ENCODE measurements around the gene SMKR1.

Gene SMKR1

GRCh38 chr7:129553899-129554461 is 51.6 kb downstream of the SMKR1 start:
- Histone ChIP-seq H3K4me1 (ENCODE audit: low read length) (peaks cover 5% of the 10 kb centered on the region; the same call in 1 of the 2 replicates), H3K27me3 (ENCODE audit: low read depth, low read length) (no peaks in the 10 kb centered on the region), H3K4me3 (ENCODE audit: low read length) (peak overlapping the region; percentile 71), H2AFZ (ENCODE audit: low read depth, low read length) (peak overlapping the region; percentile 73), H3K4me2 (ENCODE audit: low read length) (peak overlapping the region; percentile 69), H4K20me1 (ENCODE audit: insufficient read depth, low read length) (no peaks in the 10 kb centered on the region), H3K36me3 (replicated peaks; ENCODE audit: low read depth, low read length) (no peaks in the 10 kb centered on the region), H3K9me3 (ENCODE audit: insufficient read depth, low read length) (no peaks in the 10 kb centered on the region), H3K79me2 (ENCODE audit: low read length) (no peaks in the 10 kb centered on the region), H3K9ac (ENCODE audit: low read length) (peak overlapping the region; percentile 32), H3K27ac (ENCODE audit: low read length) (no peak overlapping the region)
- TF ChIP-seq EZH2phosphoT487 (IDR thresholded peaks at IDR 0.05; ENCODE audit: low read depth) (no peak), CTCF (IDR thresholded peaks at IDR 0.05; ENCODE audit: low read depth, low read length) (no peak)

GRCh38 chr7:129556607-129557133 is 54.3 kb downstream of the SMKR1 start:
- no peak overlapping the region for H2AFZ ChIP-seq (ENCODE audit: low read depth, low read length)

GRCh38 chr7:129557686-129558481 is 55.6 kb downstream of the SMKR1 start:
- peak overlapping the region; percentile 11; the same call in 1 of the 2 replicates for H3K4me2 ChIP-seq (ENCODE audit: low read length)
- 0 out of 2 replicates have a peak overlapping the region, but pooled peaks have one; percentile 46 for H2AFZ ChIP-seq (ENCODE audit: low read depth, low read length)
- H3K4me1 ChIP-seq (ENCODE audit: low read length), result peaks cover 5% of the 10 kb centered on the region; the same call in 1 of the 2 replicates
- TF ChIP-seq CTCF (IDR thresholded peaks at IDR 0.05; ENCODE audit: low read depth, low read length) (no peak), EZH2phosphoT487 (IDR thresholded peaks at IDR 0.05; ENCODE audit: low read depth) (no peak)
- H3K27ac ChIP-seq (ENCODE audit: low read length), result no peak overlapping the region
- no peaks in the 10 kb centered on the region for H4K20me1 ChIP-seq (ENCODE audit: insufficient read depth, low read length)
- no peaks in the 10 kb centered on the region for H3K9me3 ChIP-seq (ENCODE audit: insufficient read depth, low read length)
- no peaks in the 10 kb centered on the region for H3K36me3 ChIP-seq (replicated peaks; ENCODE audit: low read depth, low read length)
- H3K4me3 ChIP-seq (ENCODE audit: low read length), result no peak overlapping the region
- H3K27me3 ChIP-seq (ENCODE audit: low read depth, low read length), result no peaks in the 10 kb centered on the region
- H3K79me2 ChIP-seq (ENCODE audit: low read length), result no peaks in the 10 kb centered on the region
- H3K9ac ChIP-seq (ENCODE audit: low read length), result no peak overlapping the region

More at GRCh38 chr7:129556607-129557133, 54.3 kb downstream of the SMKR1 start:
- Histone ChIP-seq H3K4me1 (ENCODE audit: low read length) (peaks cover 5% of the 10 kb centered on the region; the same call in 1 of the 2 replicates), H3K4me2 (ENCODE audit: low read length) (no peak overlapping the region), H3K9me3 (ENCODE audit: insufficient read depth, low read length) (no peaks in the 10 kb centered on the region), H3K27ac (ENCODE audit: low read length) (no peak overlapping the region), H3K36me3 (replicated peaks; ENCODE audit: low read depth, low read length) (no peaks in the 10 kb centered on the region), H4K20me1 (ENCODE audit: insufficient read depth, low read length) (no peaks in the 10 kb centered on the region), H3K9ac (ENCODE audit: low read length) (no peak overlapping the region), H3K4me3 (ENCODE audit: low read length) (no peak overlapping the region), H3K79me2 (ENCODE audit: low read length) (no peaks in the 10 kb centered on the region), H3K27me3 (ENCODE audit: low read depth, low read length) (no peaks in the 10 kb centered on the region)
- no peak for TF ChIP-seq CTCF (IDR thresholded peaks at IDR 0.05; ENCODE audit: low read depth, low read length)
- no peak for TF ChIP-seq EZH2phosphoT487 (IDR thresholded peaks at IDR 0.05; ENCODE audit: low read depth)

GRCh38 chr7:129559564-129559963 is 57.2 kb downstream of the SMKR1 start:
- TF ChIP-seq CTCF (IDR thresholded peaks at IDR 0.05; ENCODE audit: low read depth, low read length) (no peak), EZH2phosphoT487 (IDR thresholded peaks at IDR 0.05; ENCODE audit: low read depth) (no peak)
- peaks cover 5% of the 10 kb centered on the region for H3K27me3 ChIP-seq (ENCODE audit: low read depth, low read length)
- H3K4me3 ChIP-seq (ENCODE audit: low read length), result no peak overlapping the region
- H2AFZ ChIP-seq (ENCODE audit: low read depth, low read length), result no peak overlapping the region
- H4K20me1 ChIP-seq (ENCODE audit: insufficient read depth, low read length), result no peaks in the 10 kb centered on the region
- H3K79me2 ChIP-seq (ENCODE audit: low read length), result no peaks in the 10 kb centered on the region
- H3K27ac ChIP-seq (ENCODE audit: low read length), result no peak overlapping the region
- no peak overlapping the region for H3K4me2 ChIP-seq (ENCODE audit: low read length)
- no peaks in the 10 kb centered on the region for H3K36me3 ChIP-seq (replicated peaks; ENCODE audit: low read depth, low read length)
- no peaks in the 10 kb centered on the region for H3K4me1 ChIP-seq (ENCODE audit: low read length)
- no peak overlapping the region for H3K9ac ChIP-seq (ENCODE audit: low read length)
- H3K9me3 ChIP-seq (ENCODE audit: insufficient read depth, low read length), result no peaks in the 10 kb centered on the region

Data from OCI-LY3 (cell line).